Ramos (cell line): ENCODE results near the gene VPREB1.
"Not testable (repeated sequence)": the region's sequence is repeated elsewhere in the genome, so short reads cannot be mapped to it uniquely, and the experiment has no call there.

ENCODE experiments used
- in situ Hi-C: fragments of 300-500 bp; cut with MboI; formaldehyde crosslinking; loops from one replicate; pipeline ENCODE4 v1.14.3; 2022; ENCODE audit warnings: low sequenced_read_pairs; ENCODE audit not compliant: unreplicated experiment

The VPREB1 gene

GRCh38 chr22:22243033-22243680 is 1.4 kb upstream of the VPREB1 start:
- in situ Hi-C loops = no loop called here

- in situ Hi-C loops = no loop called here
These were observed 797 bp downstream of the VPREB1 start for GRCh38 chr22:22245256-22245909.

GRCh38 chr22:22245935-22246525 is 1.4 kb downstream of the VPREB1 start:
- in situ Hi-C loops = no loop called here

- in situ Hi-C loops = no loop called here
These were observed 2.1 kb downstream of the VPREB1 start for GRCh38 chr22:22246706-22247105.

GRCh38 chr22:22248878-22249277 is 4.3 kb downstream of the VPREB1 start:
- in situ Hi-C loops = no loop called here

GRCh38 chr22:22250651-22251050 is 6.1 kb downstream of the VPREB1 start:
- in situ Hi-C loops = not testable (repeated sequence)

- in situ Hi-C loops = not testable (repeated sequence)
These were observed 11.5 kb downstream of the VPREB1 start for GRCh38 chr22:22256133-22256532.

- in situ Hi-C loops = not testable (repeated sequence)
These were observed 14.2 kb downstream of the VPREB1 start for GRCh38 chr22:22258597-22259415.

GRCh38 chr22:22260169-22260568 is 15.6 kb downstream of the VPREB1 start:
- in situ Hi-C loops = not testable (repeated sequence)

- in situ Hi-C loops = not testable (repeated sequence)
These were observed 16.0 kb downstream of the VPREB1 start for GRCh38 chr22:22260586-22260985.

- in situ Hi-C loops = not testable (repeated sequence)
These were observed 17.9 kb downstream of the VPREB1 start for GRCh38 chr22:22262332-22263074.

GRCh38 chr22:22263823-22264222 is 19.2 kb downstream of the VPREB1 start:
- in situ Hi-C loops = not testable (repeated sequence)

- in situ Hi-C loops = not testable (repeated sequence)
These were observed 25.6 kb downstream of the VPREB1 start for GRCh38 chr22:22270036-22270676.

GRCh38 chr22:22277423-22277822 is 32.8 kb downstream of the VPREB1 start:
- in situ Hi-C loops = not testable (repeated sequence)

- in situ Hi-C loops = not testable (repeated sequence)
These were observed 40.6 kb downstream of the VPREB1 start for GRCh38 chr22:22284962-22285756.

- in situ Hi-C loops = not testable (repeated sequence)
These were observed 42.0 kb downstream of the VPREB1 start for GRCh38 chr22:22286390-22287105.

- in situ Hi-C loops = not testable (repeated sequence)
These were observed 42.6 kb downstream of the VPREB1 start for GRCh38 chr22:22287106-22287626.

GRCh38 chr22:22289666-22290065 is 45.1 kb downstream of the VPREB1 start:
- in situ Hi-C loops = not testable (repeated sequence)
